GM19468 (cell line): ENCODE data around the gene SMOC2.

ENCODE experiments used
- ATAC-seq: cut with Tn5 transposase; IDR thresholded peaks from one replicate; pipeline ENCODE4 v1.9.1; 2021; ENCODE audit warnings: mild to moderate bottlenecking, moderate library complexity, moderate number of reproducible peaks; ENCODE audit not compliant: unreplicated experiment; ENCODE audit errors: extremely low read depth

SMOC2 gene

GRCh38 chr6:168441434-168442391 lies 729 bp downstream of the SMOC2 start:
- ATAC-seq, result no peak

GRCh38 chr6:168442646-168443045 lies 1.7 kb downstream of the SMOC2 start:
- no peak for ATAC-seq

GRCh38 chr6:168447282-168447681 lies 6.3 kb downstream of the SMOC2 start:
- ATAC-seq, result no peak

- no peak for ATAC-seq
Observed at GRCh38 chr6:168447700-168448099, 6.7 kb downstream of the SMOC2 start.

GRCh38 chr6:168448243-168448855 lies 7.4 kb downstream of the SMOC2 start:
- ATAC-seq, result no peak

- ATAC-seq, result no peak
Observed at GRCh38 chr6:168450917-168451316, 9.9 kb downstream of the SMOC2 start.

- no peak for ATAC-seq
Observed at GRCh38 chr6:168451805-168452517, 11.0 kb downstream of the SMOC2 start.

- no peak for ATAC-seq
Observed at GRCh38 chr6:168452685-168453377, 11.8 kb downstream of the SMOC2 start.

- no peak for ATAC-seq
Observed at GRCh38 chr6:168455847-168456530, 15.0 kb downstream of the SMOC2 start.

GRCh38 chr6:168456907-168457652 lies 16.1 kb downstream of the SMOC2 start:
- ATAC-seq, result no peak

- no peak for ATAC-seq
Observed at GRCh38 chr6:168457653-168457934, 16.6 kb downstream of the SMOC2 start.

GRCh38 chr6:168458101-168458500 lies 17.1 kb downstream of the SMOC2 start:
- no peak for ATAC-seq

GRCh38 chr6:168459572-168459971 lies 18.6 kb downstream of the SMOC2 start:
- no peak for ATAC-seq

GRCh38 chr6:168462289-168462853 lies 21.4 kb downstream of the SMOC2 start:
- ATAC-seq, result no peak

- no peak for ATAC-seq
Observed at GRCh38 chr6:168464546-168464945, 23.6 kb downstream of the SMOC2 start.

GRCh38 chr6:168468045-168468444 lies 27.1 kb downstream of the SMOC2 start:
- no peak for ATAC-seq

- no peak for ATAC-seq
Observed at GRCh38 chr6:168469521-168469920, 28.5 kb downstream of the SMOC2 start.

GRCh38 chr6:168469926-168470325 lies 28.9 kb downstream of the SMOC2 start:
- no peak for ATAC-seq

GRCh38 chr6:168472363-168472762 lies 31.4 kb downstream of the SMOC2 start:
- ATAC-seq, result no peak
